OCI-LY1 (cell line): Measurements from ENCODE around the gene MECP2.
A peak's percentile ranks its signal among the peaks of the same experiment; 100 is the strongest.

Experiments
- H2AFZ ChIP-seq: fragments of 200-600 bp; sonication (generic), shearing (Covaris generic); 2 replicates; pipeline ENCODE4 v1.6.0; 2014; ENCODE audit warnings: antibody characterized with exemption, mild to moderate bottlenecking, low read length
- H3F3A ChIP-seq: fragments of 200-600 bp; sonication (generic), shearing (Covaris generic); 2 replicates; pipeline ENCODE4 v1.6.0; 2014; ENCODE audit warnings: mild to moderate bottlenecking, antibody characterized with exemption, low read length, moderate library complexity; ENCODE audit not compliant: insufficient read depth
- H3K27ac ChIP-seq: fragments of 200-600 bp; sonication (generic); 2 replicates; pipeline ENCODE4 v1.5.1; 2014; ENCODE audit warnings: low read length, mixed run types, mild to moderate bottlenecking, low read depth; ENCODE audit not compliant: poor library complexity, severe bottlenecking
- H3K27me3 ChIP-seq: fragments of 200-600 bp; sonication (generic); 2 replicates; pipeline ENCODE4 v1.6.0; 2014; ENCODE audit warnings: antibody characterized with exemption, mild to moderate bottlenecking, low read length, moderate library complexity; ENCODE audit not compliant: insufficient read depth
- H3K36me3 ChIP-seq: fragments of 200-600 bp; sonication (generic); 2 replicates; pipeline ENCODE4 v1.6.1; 2014; ENCODE audit warnings: mild to moderate bottlenecking, antibody characterized with exemption, low read length, moderate library complexity, mixed read lengths; ENCODE audit not compliant: insufficient read depth
- H3K4me1 ChIP-seq: fragments of 200-600 bp; sonication (generic); 2 replicates; pipeline ENCODE4 v1.5.1; 2014; ENCODE audit warnings: mild to moderate bottlenecking, low read length, moderate library complexity; ENCODE audit not compliant: insufficient read depth, severe bottlenecking
- H3K4me2 ChIP-seq: fragments of 200-600 bp; sonication (generic), shearing (Covaris generic); 2 replicates; pipeline ENCODE4 v1.6.1; 2014; ENCODE audit warnings: low read length
- H3K4me3 ChIP-seq: fragments of 200-600 bp; sonication (generic); 2 replicates; pipeline ENCODE4 v1.5.1; 2014; ENCODE audit warnings: low read length, low read depth, mild to moderate bottlenecking, mixed read lengths; ENCODE audit not compliant: poor library complexity, severe bottlenecking
- H3K79me2 ChIP-seq: fragments of 200-600 bp; shearing (Covaris generic); 2 replicates; pipeline ENCODE4 v1.6.1; 2016; ENCODE audit warnings: mixed run types, low read length, mixed read lengths; ENCODE audit not compliant: insufficient read depth
- H3K9ac ChIP-seq: fragments of 200-600 bp; sonication (generic), shearing (Covaris generic); 2 replicates; pipeline ENCODE4 v1.6.1; 2014; ENCODE audit warnings: mild to moderate bottlenecking, low read length, mixed read lengths
- H3K9me2 ChIP-seq: fragments of 200-600 bp; sonication (generic), shearing (Covaris generic); 2 replicates; pipeline ENCODE4 v1.6.1; 2014; ENCODE audit warnings: low read depth, mild to moderate bottlenecking, low read length, mixed read lengths
- H3K9me3 ChIP-seq: fragments of 200-600 bp; shearing (Covaris generic); 2 replicates; pipeline ENCODE4 v1.6.1; 2014; ENCODE audit warnings: low read length, mixed read lengths
- H4K20me1 ChIP-seq: fragments of 200-600 bp; sonication (generic), shearing (Covaris generic); 2 replicates; pipeline ENCODE4 v1.6.0; 2016; ENCODE audit warnings: mild to moderate bottlenecking, low read length; ENCODE audit not compliant: insufficient read depth
- EZH2 ChIP-seq: fragments of 200-600 bp; sonication (generic), shearing (Covaris generic); IDR thresholded peaks from 2 replicates; pipeline ENCODE4 v1.8.0; 2017; ENCODE audit warnings: borderline replicate concordance, mixed run types, mild to moderate bottlenecking, antibody characterized with exemption, low read length, moderate library complexity, mixed read lengths
- TF ChIP-seq, protein P1 (sequence below): fragments of 200-600 bp; sonication (generic), shearing (Covaris generic); IDR thresholded peaks from 2 replicates; pipeline ENCODE4 v1.5.1; 2017; ENCODE audit warnings: mild to moderate bottlenecking, antibody characterized with exemption, low read length, moderate library complexity, mixed read lengths

The MECP2 gene

DNA sequence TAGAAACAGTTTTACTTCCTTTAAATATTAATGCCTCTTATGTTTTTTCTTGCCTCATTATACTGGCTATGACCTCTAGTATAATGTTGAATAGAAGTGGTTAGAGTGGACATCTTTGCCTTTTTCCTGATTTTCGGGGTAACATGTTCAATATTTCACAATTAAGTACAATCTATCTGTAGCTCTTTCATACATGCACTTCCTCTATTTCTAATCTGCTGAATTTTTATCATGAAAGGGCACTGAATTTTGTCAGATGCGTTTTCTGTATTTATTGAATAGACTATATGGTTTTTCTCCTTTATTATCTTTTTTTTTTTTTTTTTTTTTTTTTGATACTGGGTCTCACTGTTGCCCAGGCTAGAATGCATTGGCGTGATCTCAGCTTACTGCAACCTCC, 29.0 kb downstream of the MECP2 start:
- Histone ChIP-seq H3K4me1 (peaks cover 26% of the 10 kb centered on the region), H3K9me2 (no peaks in the 10 kb centered on the region), H3K4me3 (no peak overlapping the region), H3K9ac (no peak overlapping the region), H3K27me3 (no peaks in the 10 kb centered on the region), H3K27ac (no peak overlapping the region), H3K4me2 (no peak overlapping the region), H4K20me1 (no peaks in the 10 kb centered on the region), H2AFZ (no peak overlapping the region), H3K36me3 (no peaks in the 10 kb centered on the region), H3K9me3 (no peaks in the 10 kb centered on the region), H3F3A (no peaks in the 10 kb centered on the region), H3K79me2 (peaks cover 56% of the 10 kb centered on the region)
- TF ChIP-seq EZH2, result no peak
- TF ChIP-seq, protein P1, sequence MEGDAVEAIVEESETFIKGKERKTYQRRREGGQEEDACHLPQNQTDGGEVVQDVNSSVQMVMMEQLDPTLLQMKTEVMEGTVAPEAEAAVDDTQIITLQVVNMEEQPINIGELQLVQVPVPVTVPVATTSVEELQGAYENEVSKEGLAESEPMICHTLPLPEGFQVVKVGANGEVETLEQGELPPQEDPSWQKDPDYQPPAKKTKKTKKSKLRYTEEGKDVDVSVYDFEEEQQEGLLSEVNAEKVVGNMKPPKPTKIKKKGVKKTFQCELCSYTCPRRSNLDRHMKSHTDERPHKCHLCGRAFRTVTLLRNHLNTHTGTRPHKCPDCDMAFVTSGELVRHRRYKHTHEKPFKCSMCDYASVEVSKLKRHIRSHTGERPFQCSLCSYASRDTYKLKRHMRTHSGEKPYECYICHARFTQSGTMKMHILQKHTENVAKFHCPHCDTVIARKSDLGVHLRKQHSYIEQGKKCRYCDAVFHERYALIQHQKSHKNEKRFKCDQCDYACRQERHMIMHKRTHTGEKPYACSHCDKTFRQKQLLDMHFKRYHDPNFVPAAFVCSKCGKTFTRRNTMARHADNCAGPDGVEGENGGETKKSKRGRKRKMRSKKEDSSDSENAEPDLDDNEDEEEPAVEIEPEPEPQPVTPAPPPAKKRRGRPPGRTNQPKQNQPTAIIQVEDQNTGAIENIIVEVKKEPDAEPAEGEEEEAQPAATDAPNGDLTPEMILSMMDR, result no peak

DNA sequence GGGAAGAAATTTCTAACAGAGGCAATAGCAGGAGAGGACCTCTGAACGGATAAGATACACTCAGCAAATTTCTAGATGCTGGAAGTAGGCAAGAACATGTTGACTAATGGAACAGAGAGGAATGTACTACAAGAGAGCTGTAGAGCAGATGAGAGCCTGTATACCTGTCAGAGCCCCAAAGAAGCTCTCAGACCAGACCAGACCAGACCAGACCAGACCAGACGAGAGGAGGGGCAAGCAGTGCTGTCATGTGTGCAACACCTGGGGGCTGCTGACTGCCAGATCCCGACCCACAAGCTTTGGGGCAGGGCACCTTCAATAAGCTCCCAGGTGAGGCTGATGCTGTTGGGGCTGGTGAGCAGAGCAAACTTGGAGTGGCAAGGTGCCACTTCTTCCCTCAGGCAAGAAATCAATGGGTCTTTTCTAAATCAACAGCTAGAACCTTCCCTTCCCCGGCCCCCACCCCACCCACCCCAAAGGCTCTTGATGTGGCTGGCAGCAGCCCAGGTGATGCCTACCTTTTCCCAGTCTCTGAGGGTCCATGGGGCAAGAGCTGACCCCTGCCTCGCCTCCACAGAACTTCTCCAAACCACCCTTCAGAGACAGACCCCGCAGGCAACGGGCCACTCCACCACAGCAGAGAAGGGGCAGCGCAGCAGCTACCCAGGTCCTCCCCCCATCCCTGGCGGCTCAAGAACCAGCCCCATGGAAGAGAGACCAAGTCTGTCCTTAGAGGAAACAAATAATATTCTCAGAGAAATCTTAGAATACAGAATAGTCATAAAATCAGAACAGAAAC, 32.7 kb downstream of the MECP2 start:
- Histone ChIP-seq H3K4me3 (peak overlapping the region; percentile 22), H3K4me1 (peaks cover 37% of the 10 kb centered on the region), H3K27me3 (no peaks in the 10 kb centered on the region), H3K4me2 (peak overlapping the region; percentile 57), H3K9ac (peak overlapping the region; percentile 61), H3F3A (no peaks in the 10 kb centered on the region), H4K20me1 (no peaks in the 10 kb centered on the region), H3K79me2 (peaks cover 29% of the 10 kb centered on the region), H3K9me2 (no peaks in the 10 kb centered on the region), H2AFZ (no peak overlapping the region), H3K27ac (peak overlapping the region; percentile 91), H3K9me3 (no peaks in the 10 kb centered on the region), H3K36me3 (no peaks in the 10 kb centered on the region; the same call in 1 of the 2 replicates)
- TF ChIP-seq EZH2, result no peak
- TF ChIP-seq, protein P1, result no peak

DNA sequence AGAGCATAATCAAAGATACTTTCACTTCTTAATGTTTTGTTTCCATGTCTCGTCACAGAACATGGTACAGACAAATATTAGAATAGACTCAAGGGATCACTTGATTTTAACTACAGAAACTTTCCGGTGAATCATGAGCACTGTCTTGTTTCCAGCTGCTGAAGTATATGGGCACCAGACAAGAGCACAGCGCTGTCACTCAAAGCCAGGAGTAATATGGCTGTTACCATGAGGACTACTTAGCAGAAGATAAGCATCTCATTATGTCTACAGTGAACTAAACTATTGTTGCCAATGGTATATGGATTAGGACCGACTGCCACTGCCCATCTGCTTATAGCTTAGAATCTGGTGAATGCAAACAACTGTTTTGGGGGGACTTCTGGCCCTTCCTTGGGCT, 34.3 kb downstream of the MECP2 start:
- Histone ChIP-seq H3K4me2 (no peak overlapping the region), H3K9me2 (no peaks in the 10 kb centered on the region), H3K9me3 (no peaks in the 10 kb centered on the region), H2AFZ (no peak overlapping the region), H4K20me1 (no peaks in the 10 kb centered on the region), H3K79me2 (peaks cover 22% of the 10 kb centered on the region), H3K27ac (peak overlapping the region; percentile 91), H3K27me3 (no peaks in the 10 kb centered on the region), H3F3A (no peaks in the 10 kb centered on the region), H3K36me3 (no peaks in the 10 kb centered on the region; the same call in 1 of the 2 replicates), H3K4me3 (no peak overlapping the region), H3K4me1 (peaks cover 37% of the 10 kb centered on the region), H3K9ac (no peak overlapping the region)
- no peak for TF ChIP-seq EZH2
- TF ChIP-seq, protein P1, result no peak
